ENCODE measurements around the gene ZNF680. TPM values are rescaled to one million over a fixed set of nuclear protein-coding genes. Genes with fewer than 3 reads are reported as not detected.
"Not testable (repeated sequence)": the region's sequence is repeated elsewhere in the genome, so short reads cannot be mapped to it uniquely, and the experiment has no call there.

Gene ZNF680
- total and polyA plus RNA-seq, 2 experiments from 2014 or later: 12.2 to 13.0 TPM

GRCh38 chr7:64555046-64555445 is 7.8 kb downstream of the ZNF680 start:
- Histone ChIP-seq H3K36me3 (no peaks in the 10 kb centered on the region), H3K27me3 (no peaks in the 10 kb centered on the region), H3K4me3 (no peak overlapping the region), H3K27ac (no peak overlapping the region), H3K4me1 (ENCODE audit: low read depth) (peaks cover 18% of the 10 kb centered on the region), H3K9me3 (ENCODE audit: low read depth) (no peaks in the 10 kb centered on the region)
- DNase-seq (ENCODE audit: low read depth in 1 of 2, low spot score in 1 of 2): peak in 1 of 2 donors; percentile 62
- TF ChIP-seq CTCF (IDR thresholded peaks at IDR 0.05; ENCODE audit: low read depth, low read length): no peak

- not testable (repeated sequence) for H3K27me3 ChIP-seq; H3K9me3 ChIP-seq (ENCODE audit: low read depth); H3K27ac ChIP-seq; DNase-seq (ENCODE audit: low read depth in 1 of 2, low spot score in 1 of 2); H3K36me3 ChIP-seq; H3K4me3 ChIP-seq
- H3K4me1 ChIP-seq (ENCODE audit: low read depth): peaks cover 18% of the 10 kb centered on the region
Observed at GRCh38 chr7:64554188-64554587, 8.7 kb downstream of the ZNF680 start.

GRCh38 chr7:64551375-64552142 is 11.3 kb downstream of the ZNF680 start:
- H3K27me3 ChIP-seq: no peaks in the 10 kb centered on the region
- TF ChIP-seq CTCF (IDR thresholded peaks at IDR 0.05; ENCODE audit: low read depth, low read length): no peak
- no peaks in the 10 kb centered on the region for H3K9me3 ChIP-seq (ENCODE audit: low read depth)
- H3K4me3 ChIP-seq: no peak overlapping the region
- H3K27ac ChIP-seq: peak overlapping the region; percentile 93
- peaks cover 18% of the 10 kb centered on the region for H3K4me1 ChIP-seq (ENCODE audit: low read depth)
- DNase-seq (ENCODE audit: low read depth in 1 of 2, low spot score in 1 of 2): peak in 1 of 2 donors; percentile 62
- H3K36me3 ChIP-seq: no peaks in the 10 kb centered on the region

GRCh38 chr7:64544010-64544409 is 18.9 kb downstream of the ZNF680 start:
- TF ChIP-seq CTCF (IDR thresholded peaks at IDR 0.05; ENCODE audit: low read depth, low read length): no peak
- no peaks in the 10 kb centered on the region for H3K27me3 ChIP-seq
- peaks cover 6% of the 10 kb centered on the region for H3K4me1 ChIP-seq (ENCODE audit: low read depth)
- no peak overlapping the region for H3K4me3 ChIP-seq
- peaks cover 8% of the 10 kb centered on the region for H3K36me3 ChIP-seq
- no peaks in the 10 kb centered on the region for H3K9me3 ChIP-seq (ENCODE audit: low read depth)
- DNase-seq (ENCODE audit: low read depth in 1 of 2, low spot score in 1 of 2): no peak
- H3K27ac ChIP-seq: no peak overlapping the region

- peaks cover 6% of the 10 kb centered on the region for H3K4me1 ChIP-seq (ENCODE audit: low read depth)
- H3K27me3 ChIP-seq: no peaks in the 10 kb centered on the region
- H3K4me3 ChIP-seq: no peak overlapping the region
- peaks cover 8% of the 10 kb centered on the region for H3K36me3 ChIP-seq
- TF ChIP-seq CTCF (IDR thresholded peaks at IDR 0.05; ENCODE audit: low read depth, low read length): no peak
- H3K9me3 ChIP-seq (ENCODE audit: low read depth): no peaks in the 10 kb centered on the region
- DNase-seq (ENCODE audit: low read depth in 1 of 2, low spot score in 1 of 2): peak; percentile 26 to 83
- peak overlapping the region; percentile 85 for H3K27ac ChIP-seq
Observed at GRCh38 chr7:64541438-64542359, 21.2 kb downstream of the ZNF680 start.

Data from cardiac muscle cell (in vitro differentiated cells and primary cell).